ENCODE results near the gene SDF2.

GRCh38 chr17:28707339-28707720, 45.6 kb upstream of the SDF2 start:
- no peak for TF ChIP-seq CTCF (IDR thresholded peaks at IDR 0.05)
- TF ChIP-seq POLR2A (IDR thresholded peaks at IDR 0.05): no peak

All from stomach (tissue), 4 donors.